Measurements from ENCODE around the gene DNAJC3. TPM values are rescaled to one million over a fixed set of nuclear protein-coding genes. Genes with fewer than 3 reads are reported as not detected.

DNAJC3 gene
- total and polyA plus RNA-seq, 8 donors: 11.6 to 70.3 (median 41.2) TPM

DNA sequence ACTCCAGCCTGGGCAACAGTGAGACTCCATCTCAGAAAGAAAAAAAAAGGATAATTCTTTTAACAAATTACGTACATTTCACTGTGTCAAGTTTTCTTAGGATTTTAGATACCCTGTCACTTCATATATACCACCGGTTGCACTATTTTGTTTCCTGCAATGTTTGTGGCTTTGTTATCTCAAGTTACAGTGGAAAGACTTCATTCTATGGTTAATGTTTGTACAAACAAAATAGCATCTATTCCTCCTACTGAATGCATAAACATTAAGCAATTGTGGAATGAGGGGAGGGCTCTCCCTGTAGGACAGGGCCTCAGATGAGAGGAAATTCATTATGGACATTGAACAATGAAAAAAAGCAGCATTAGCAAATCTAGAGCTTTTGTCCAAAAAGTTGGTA, 120.1 kb downstream of the DNAJC3 start:
- H3K27ac ChIP-seq: no peak overlapping the region
- no peak overlapping the region for H3K4me3 ChIP-seq
- no peaks in the 10 kb centered on the region for H3K27me3 ChIP-seq
- no peak for FAIRE-seq
- H3K36me3 ChIP-seq: peaks cover 0 to 9% (median 0%) of the 10 kb centered on the region in 3 donors
- intact Hi-C loops (cut with DNase I): no loop called here
- H3K9me3 ChIP-seq: no peaks in the 10 kb centered on the region
- TF ChIP-seq, protein P1, sequence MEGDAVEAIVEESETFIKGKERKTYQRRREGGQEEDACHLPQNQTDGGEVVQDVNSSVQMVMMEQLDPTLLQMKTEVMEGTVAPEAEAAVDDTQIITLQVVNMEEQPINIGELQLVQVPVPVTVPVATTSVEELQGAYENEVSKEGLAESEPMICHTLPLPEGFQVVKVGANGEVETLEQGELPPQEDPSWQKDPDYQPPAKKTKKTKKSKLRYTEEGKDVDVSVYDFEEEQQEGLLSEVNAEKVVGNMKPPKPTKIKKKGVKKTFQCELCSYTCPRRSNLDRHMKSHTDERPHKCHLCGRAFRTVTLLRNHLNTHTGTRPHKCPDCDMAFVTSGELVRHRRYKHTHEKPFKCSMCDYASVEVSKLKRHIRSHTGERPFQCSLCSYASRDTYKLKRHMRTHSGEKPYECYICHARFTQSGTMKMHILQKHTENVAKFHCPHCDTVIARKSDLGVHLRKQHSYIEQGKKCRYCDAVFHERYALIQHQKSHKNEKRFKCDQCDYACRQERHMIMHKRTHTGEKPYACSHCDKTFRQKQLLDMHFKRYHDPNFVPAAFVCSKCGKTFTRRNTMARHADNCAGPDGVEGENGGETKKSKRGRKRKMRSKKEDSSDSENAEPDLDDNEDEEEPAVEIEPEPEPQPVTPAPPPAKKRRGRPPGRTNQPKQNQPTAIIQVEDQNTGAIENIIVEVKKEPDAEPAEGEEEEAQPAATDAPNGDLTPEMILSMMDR (IDR thresholded peaks at IDR 0.05): no peak
- no peak for DNase-seq
- no peaks in the 10 kb centered on the region for H3K4me1 ChIP-seq
- 88 to 95% methylated on average over 2 of the region's 2 CpGs for WGBS, 2 donors
- no peak for ATAC-seq

DNA sequence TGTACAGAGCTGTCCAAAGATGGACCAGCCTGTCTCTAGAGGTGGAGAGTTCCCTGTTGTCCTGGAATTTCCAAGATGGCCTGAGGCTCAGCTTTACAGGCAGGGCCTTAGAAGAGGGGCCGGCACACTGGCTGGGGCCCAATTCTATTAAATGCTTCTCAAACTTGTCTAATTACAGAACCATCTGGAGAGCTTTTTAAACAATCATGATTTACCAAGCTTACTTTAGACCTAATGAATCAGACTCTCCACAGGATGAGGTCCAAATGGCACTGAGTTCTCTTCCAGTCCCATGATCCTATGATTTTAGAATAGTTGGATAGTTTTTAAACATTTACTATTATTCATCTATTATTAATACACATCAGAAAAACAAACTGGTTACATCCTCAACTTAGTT, 123.5 kb downstream of the DNAJC3 start:
- Histone ChIP-seq H3K9me3 (no peaks in the 10 kb centered on the region), H3K27me3 (no peaks in the 10 kb centered on the region), H3K4me3 (no peak overlapping the region), H3K4me1 (no peaks in the 10 kb centered on the region), H3K27ac (no peak overlapping the region), H3K36me3 (no peaks in the 10 kb centered on the region)
- DNase-seq (no peak), ATAC-seq (no peak), FAIRE-seq (no peak)
- intact Hi-C loops (cut with DNase I): no loop called here
- TF ChIP-seq, protein P1 (IDR thresholded peaks at IDR 0.05): no peak
- 86 to 97% methylated on average over 1 of the region's 1 CpG for WGBS, 2 donors

DNA sequence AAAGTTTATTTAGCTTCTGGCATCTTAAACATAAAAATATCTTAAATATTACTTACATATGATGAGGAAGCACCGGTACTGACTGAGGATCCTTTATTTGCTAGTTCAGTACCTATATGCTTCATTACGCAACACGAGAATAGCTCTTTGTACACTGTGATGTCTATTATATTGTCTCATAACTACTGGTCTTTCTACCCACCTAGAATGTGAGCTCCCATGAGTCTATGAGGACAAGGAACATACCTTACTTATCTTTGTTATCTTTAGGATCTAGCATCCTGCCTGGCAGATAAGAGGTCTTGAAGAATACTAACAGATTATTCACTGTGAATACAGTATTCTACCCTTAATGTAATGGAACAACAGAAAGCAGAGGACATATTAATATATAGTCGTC, 124.9 kb downstream of the DNAJC3 start:
- H3K36me3 ChIP-seq: no peaks in the 10 kb centered on the region
- ATAC-seq (no peak), FAIRE-seq (no peak), DNase-seq (no peak)
- H3K27me3 ChIP-seq: no peaks in the 10 kb centered on the region
- 97% methylated on average over 4 of the region's 4 CpGs for WGBS, 2 donors
- H3K9me3 ChIP-seq: no peaks in the 10 kb centered on the region
- H3K4me1 ChIP-seq: no peaks in the 10 kb centered on the region
- H3K27ac ChIP-seq: no peak overlapping the region
- no peak overlapping the region for H3K4me3 ChIP-seq
- intact Hi-C loops (cut with DNase I): no loop called here
- TF ChIP-seq, protein P1 (IDR thresholded peaks at IDR 0.05): no peak

DNA sequence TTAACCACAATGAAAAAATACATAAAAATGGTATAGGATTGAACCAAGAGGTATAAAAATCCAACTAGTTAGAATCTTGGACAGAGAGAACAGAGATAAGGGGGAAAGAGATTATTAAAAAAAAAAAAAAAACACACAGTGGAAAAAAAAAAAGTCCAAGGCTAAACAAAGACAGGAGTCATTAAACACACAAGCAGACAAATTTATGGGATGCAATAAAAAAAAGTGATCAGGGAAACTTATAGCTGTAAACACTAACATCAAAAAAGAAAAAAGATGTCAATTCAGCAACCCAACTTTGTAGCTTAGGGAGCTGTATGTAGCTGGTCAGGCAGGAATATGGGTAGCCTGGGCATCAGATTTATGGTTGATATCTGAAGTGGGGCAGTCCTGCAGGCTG, 129.0 kb downstream of the DNAJC3 start:
- FAIRE-seq: no peak
- DNase-seq: no peak
- H3K27me3 ChIP-seq: no peaks in the 10 kb centered on the region
- H3K27ac ChIP-seq: no peak overlapping the region
- H3K36me3 ChIP-seq: no peaks in the 10 kb centered on the region
- TF ChIP-seq, protein P1 (IDR thresholded peaks at IDR 0.05): no peak
- H3K4me1 ChIP-seq: no peaks in the 10 kb centered on the region
- ATAC-seq: no peak
- H3K9me3 ChIP-seq: no peaks in the 10 kb centered on the region
- H3K4me3 ChIP-seq: no peak overlapping the region
- intact Hi-C loops (cut with DNase I): no loop called here

DNA sequence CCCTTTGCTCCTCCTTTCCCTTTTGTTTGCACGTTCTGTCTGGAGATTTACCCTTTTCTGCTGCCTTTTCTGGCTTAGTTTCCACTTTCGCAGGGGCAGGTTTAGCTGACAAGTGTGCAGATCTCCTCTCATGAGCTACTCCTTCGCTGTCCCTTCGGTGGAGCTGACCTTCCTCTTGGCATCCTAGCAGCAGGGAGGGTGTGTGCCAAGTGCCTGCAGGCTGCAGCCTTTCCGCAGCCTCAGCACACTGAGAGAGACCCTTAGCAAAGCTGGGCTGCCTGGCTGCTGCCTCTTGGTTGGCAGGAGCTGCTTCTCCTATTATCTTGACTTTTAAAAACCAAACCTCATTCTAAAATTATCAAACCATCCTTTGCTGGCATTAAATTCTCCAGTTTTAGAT, 132.5 kb downstream of the DNAJC3 start:
- no peak for ATAC-seq
- WGBS, 2 donors: 93 to 96% methylated on average over 5 of the region's 5 CpGs
- Histone ChIP-seq H3K4me3 (no peak overlapping the region), H3K9me3 (no peaks in the 10 kb centered on the region), H3K4me1 (no peaks in the 10 kb centered on the region), H3K27me3 (no peaks in the 10 kb centered on the region), H3K27ac (no peak overlapping the region), H3K36me3 (no peaks in the 10 kb centered on the region)
- peak in 1 of 6 donors; percentile 19 for DNase-seq
- no peak for FAIRE-seq
- intact Hi-C loops (cut with DNase I): no loop called here
- TF ChIP-seq, protein P1 (IDR thresholded peaks at IDR 0.05): no peak
